Right forelimb (tissue), 1 donor: Measurements from ENCODE around the gene DLGAP1.
"Not testable (repeated sequence)": the region's sequence is repeated elsewhere in the genome, so short reads cannot be mapped to it uniquely, and the experiment has no call there.

ENCODE experiments used
- DNase-seq: peaks from one replicate; pipeline ENCODE4 v3.0.0-alpha.2; 2018

Gene DLGAP1

GRCh38 chr18:3667255-3668137, 787.6 kb downstream of the DLGAP1 start:
- no peak for DNase-seq

- no peak for DNase-seq
Observed at GRCh38 chr18:3666526-3667254, 788.4 kb downstream of the DLGAP1 start.

- DNase-seq, result peak; percentile 91
Observed at GRCh38 chr18:3665780-3666525, 789.2 kb downstream of the DLGAP1 start.

GRCh38 chr18:3665204-3665603, 789.9 kb downstream of the DLGAP1 start:
- no peak for DNase-seq

GRCh38 chr18:3664563-3665178, 790.4 kb downstream of the DLGAP1 start:
- DNase-seq, result no peak

- DNase-seq, result no peak
Observed at GRCh38 chr18:3663870-3664512, 791.1 kb downstream of the DLGAP1 start.

- no peak for DNase-seq
Observed at GRCh38 chr18:3661989-3662388, 793.1 kb downstream of the DLGAP1 start.

- DNase-seq, result no peak
Observed at GRCh38 chr18:3660739-3661515, 794.2 kb downstream of the DLGAP1 start.

GRCh38 chr18:3658529-3658928, 796.6 kb downstream of the DLGAP1 start:
- DNase-seq, result no peak

- DNase-seq, result no peak
Observed at GRCh38 chr18:3655254-3656050, 799.7 kb downstream of the DLGAP1 start.

GRCh38 chr18:3654442-3655253, 800.5 kb downstream of the DLGAP1 start:
- DNase-seq, result no peak

- DNase-seq, result no peak
Observed at GRCh38 chr18:3653851-3654441, 801.2 kb downstream of the DLGAP1 start.

- DNase-seq, result no peak
Observed at GRCh38 chr18:3653263-3653850, 801.8 kb downstream of the DLGAP1 start.

GRCh38 chr18:3652380-3653262, 802.5 kb downstream of the DLGAP1 start:
- no peak for DNase-seq

- no peak for DNase-seq
Observed at GRCh38 chr18:3651266-3651665, 803.8 kb downstream of the DLGAP1 start.

- not testable (repeated sequence) for DNase-seq
Observed at GRCh38 chr18:3650521-3651042, 804.5 kb downstream of the DLGAP1 start.

- no peak for DNase-seq
Observed at GRCh38 chr18:3649633-3650426, 805.3 kb downstream of the DLGAP1 start.
